ENCODE results near the gene WDR1. TPM values are rescaled to one million over a fixed set of nuclear protein-coding genes. Genes with fewer than 3 reads are reported as not detected.

Gene WDR1
- total and polyA plus RNA-seq, 8 donors, result 30.0 to 102 (median 57.7) TPM

DNA sequence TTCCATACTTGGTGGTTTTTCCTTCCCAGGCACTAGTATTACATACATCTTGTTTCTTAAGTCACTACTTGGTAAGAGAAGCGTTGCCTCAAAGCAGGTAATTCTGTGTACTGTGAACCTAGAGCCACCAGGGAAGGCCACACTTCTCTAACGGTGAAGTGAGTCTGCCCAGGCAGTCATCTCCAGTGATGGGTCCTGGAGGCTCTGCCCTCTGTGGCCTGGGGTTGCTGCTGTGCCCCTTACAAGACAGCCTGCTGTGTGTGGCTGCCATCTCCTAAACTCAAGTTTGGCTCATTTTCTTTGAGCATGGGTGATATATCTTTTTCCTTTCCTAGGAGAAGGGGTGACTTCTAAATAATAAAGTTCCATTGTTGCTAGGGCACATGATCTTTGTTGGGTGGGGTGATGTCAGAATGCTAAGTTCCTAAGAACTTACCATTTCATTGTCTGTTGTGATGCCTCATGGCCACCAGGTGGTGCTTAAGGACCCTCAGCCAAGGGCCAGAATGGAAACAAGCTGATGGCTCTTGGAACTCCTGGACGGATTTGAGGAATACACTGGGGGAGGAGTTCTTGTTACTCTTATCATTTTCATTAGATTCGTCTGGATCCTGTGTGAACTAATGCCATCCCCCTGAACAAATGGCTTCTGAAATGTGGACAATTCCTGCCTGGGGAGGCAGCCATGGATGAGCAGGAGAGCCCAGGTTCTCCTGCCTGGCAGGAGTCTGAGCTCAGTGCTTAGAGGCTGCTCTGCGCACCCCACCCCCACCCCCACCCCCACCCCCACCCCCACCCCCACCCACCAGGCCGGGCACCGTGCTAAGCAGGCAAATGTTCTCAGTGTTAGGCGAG, 41.1 kb upstream of the WDR1 start:
- intact Hi-C loops (cut with DNase I), result loop anchor here in 2 of 3 donors (5.0 to 10.0 kb wide), 3 partner anchors 240 to 387 kb away; no protein-coding TSS in a partner anchor
- ATAC-seq (peak; percentile 55 to 89 (median 80)), DNase-seq (peak in 4 of 6 donors; percentile 25 to 59 (median 34)), FAIRE-seq (no peak)
- Histone ChIP-seq H3K36me3 (no peaks in the 10 kb centered on the region), H3K27me3 (no peaks in the 10 kb centered on the region), H3K9me3 (no peaks in the 10 kb centered on the region), H3K4me3 (no peak overlapping the region), H3K27ac (no peak overlapping the region), H3K4me1 (peaks cover 0 to 4% (median 0%) of the 10 kb centered on the region in 3 donors)
- TF ChIP-seq, protein P1, sequence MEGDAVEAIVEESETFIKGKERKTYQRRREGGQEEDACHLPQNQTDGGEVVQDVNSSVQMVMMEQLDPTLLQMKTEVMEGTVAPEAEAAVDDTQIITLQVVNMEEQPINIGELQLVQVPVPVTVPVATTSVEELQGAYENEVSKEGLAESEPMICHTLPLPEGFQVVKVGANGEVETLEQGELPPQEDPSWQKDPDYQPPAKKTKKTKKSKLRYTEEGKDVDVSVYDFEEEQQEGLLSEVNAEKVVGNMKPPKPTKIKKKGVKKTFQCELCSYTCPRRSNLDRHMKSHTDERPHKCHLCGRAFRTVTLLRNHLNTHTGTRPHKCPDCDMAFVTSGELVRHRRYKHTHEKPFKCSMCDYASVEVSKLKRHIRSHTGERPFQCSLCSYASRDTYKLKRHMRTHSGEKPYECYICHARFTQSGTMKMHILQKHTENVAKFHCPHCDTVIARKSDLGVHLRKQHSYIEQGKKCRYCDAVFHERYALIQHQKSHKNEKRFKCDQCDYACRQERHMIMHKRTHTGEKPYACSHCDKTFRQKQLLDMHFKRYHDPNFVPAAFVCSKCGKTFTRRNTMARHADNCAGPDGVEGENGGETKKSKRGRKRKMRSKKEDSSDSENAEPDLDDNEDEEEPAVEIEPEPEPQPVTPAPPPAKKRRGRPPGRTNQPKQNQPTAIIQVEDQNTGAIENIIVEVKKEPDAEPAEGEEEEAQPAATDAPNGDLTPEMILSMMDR (IDR thresholded peaks at IDR 0.05), result peak; percentile 61 to 77 (median 65)
- 16 to 19% methylated on average over 8 of the region's 8 CpGs for WGBS, 2 donors

DNA sequence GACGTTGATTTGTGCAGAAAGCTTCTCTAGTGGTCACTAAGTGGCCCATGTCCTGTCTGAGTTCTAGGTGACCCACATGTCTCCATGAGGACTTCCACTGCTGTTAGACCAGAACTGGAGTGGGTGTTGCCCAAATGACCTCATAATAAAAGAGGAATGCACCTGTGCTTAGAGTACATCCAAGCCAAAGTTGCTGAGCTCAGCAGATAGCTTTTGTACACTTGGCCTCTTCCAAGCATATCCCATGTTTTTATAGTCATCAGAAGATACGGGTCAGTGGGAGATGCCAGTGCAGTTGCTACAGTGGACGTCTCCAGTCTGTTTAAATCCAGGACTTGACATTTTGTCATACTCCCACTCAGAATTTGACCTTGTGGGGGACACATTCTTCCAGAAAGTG, 37.6 kb upstream of the WDR1 start:
- intact Hi-C loops (cut with DNase I), result loop anchor here in 1 of 3 donors (10.0 kb wide), 1 partner anchor 391 kb away; no protein-coding TSS in a partner anchor
- no peak for FAIRE-seq
- TF ChIP-seq, protein P1 (IDR thresholded peaks at IDR 0.05), result no peak
- no peaks in the 10 kb centered on the region for H3K4me1 ChIP-seq
- H3K27me3 ChIP-seq, result no peaks in the 10 kb centered on the region
- H3K9me3 ChIP-seq, result no peaks in the 10 kb centered on the region
- H3K36me3 ChIP-seq, result no peaks in the 10 kb centered on the region
- DNase-seq, result no peak
- no peak overlapping the region for H3K27ac ChIP-seq
- H3K4me3 ChIP-seq, result no peak overlapping the region
- ATAC-seq, result no peak
- 55 to 62% methylated on average over 3 of the region's 3 CpGs for WGBS, 2 donors

DNA sequence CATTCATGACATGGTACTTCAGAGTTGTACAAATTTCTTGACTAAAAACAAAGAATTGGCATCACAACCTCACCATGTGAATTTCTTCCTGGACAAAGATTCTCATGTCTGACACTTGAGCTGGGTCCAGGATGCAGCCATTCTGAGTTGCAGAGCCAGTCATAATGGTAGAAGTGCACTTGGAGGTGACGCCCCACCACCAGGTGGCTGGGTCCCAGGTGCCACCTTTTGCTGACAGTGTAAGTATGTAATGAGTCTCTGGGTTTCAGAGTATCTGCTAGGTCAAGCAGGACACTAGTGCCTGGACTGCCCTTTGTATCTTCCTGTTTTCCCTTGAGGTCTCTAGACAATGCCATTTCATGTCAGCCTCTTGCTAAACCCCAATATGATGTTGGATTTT, 36.6 kb upstream of the WDR1 start:
- no peak for ATAC-seq
- FAIRE-seq, result no peak
- Histone ChIP-seq H3K27me3 (no peaks in the 10 kb centered on the region), H3K9me3 (no peaks in the 10 kb centered on the region), H3K4me3 (no peak overlapping the region), H3K36me3 (no peaks in the 10 kb centered on the region), H3K27ac (no peak overlapping the region), H3K4me1 (no peaks in the 10 kb centered on the region)
- WGBS, 2 donors, result 72 to 85% methylated on average over 1 of the region's 1 CpG
- intact Hi-C loops (cut with DNase I), result loop anchor here in 1 of 3 donors (10.0 kb wide), 1 partner anchor 392 kb away; no protein-coding TSS in a partner anchor
- DNase-seq, result no peak
- TF ChIP-seq, protein P1 (IDR thresholded peaks at IDR 0.05), result no peak

DNA sequence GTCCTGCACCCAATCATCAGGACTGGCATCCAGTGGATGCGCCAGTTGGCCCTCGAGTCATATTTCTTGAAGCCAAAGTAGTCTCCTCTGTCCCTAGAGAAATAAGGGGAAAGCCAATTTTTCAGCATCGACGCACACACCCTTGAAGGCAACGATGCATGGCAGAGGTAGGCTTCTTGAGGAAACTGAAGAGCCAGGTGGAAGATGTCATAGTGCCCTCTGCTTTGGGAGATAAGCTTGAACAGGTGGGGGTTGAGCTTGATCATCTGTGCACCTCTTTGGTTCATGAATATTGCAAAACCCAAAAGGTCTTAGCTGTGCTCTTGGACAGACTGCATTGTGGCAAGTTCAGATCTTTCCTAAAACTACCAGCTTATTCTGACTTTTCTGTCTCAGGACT, 34.6 kb upstream of the WDR1 start:
- ATAC-seq (no peak), FAIRE-seq (no peak), DNase-seq (no peak)
- Histone ChIP-seq H3K27me3 (no peaks in the 10 kb centered on the region), H3K9me3 (no peaks in the 10 kb centered on the region), H3K27ac (no peak overlapping the region), H3K36me3 (no peaks in the 10 kb centered on the region), H3K4me3 (no peak overlapping the region), H3K4me1 (no peaks in the 10 kb centered on the region)
- intact Hi-C loops (cut with DNase I), result loop anchor here in 1 of 3 donors (10.0 kb wide), 1 partner anchor 394 kb away; no protein-coding TSS in a partner anchor
- 84 to 96% methylated on average over 5 of the region's 5 CpGs for WGBS, 2 donors
- TF ChIP-seq, protein P1 (IDR thresholded peaks at IDR 0.05), result no peak

DNA sequence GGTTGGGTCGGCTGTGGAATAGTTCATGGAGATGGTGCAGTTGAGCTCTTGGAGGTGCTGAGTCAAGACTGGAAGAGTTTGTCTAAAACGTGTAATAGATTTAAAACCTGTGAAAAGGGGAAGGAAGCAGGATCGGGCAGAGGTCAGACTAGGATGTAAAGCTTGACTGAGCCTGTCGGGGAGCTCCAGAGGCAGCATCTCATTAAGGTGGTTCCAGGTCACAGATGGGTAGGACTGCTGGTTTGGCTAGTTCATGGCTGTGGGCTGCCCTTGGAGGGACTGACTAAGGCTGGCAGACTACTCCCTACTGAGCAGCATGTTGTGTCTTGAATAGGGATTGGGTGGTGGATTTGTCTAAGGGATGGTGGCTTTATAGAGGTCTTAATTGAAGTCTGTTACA, 28.4 kb upstream of the WDR1 start:
- no peak for DNase-seq
- intact Hi-C loops (cut with DNase I), result no loop called here
- no peaks in the 10 kb centered on the region for H3K36me3 ChIP-seq
- TF ChIP-seq, protein P1 (IDR thresholded peaks at IDR 0.05), result no peak
- H3K27me3 ChIP-seq, result peaks cover 0 to 7% (median 0%) of the 10 kb centered on the region in 4 donors
- no peak for ATAC-seq
- no peak overlapping the region for H3K4me3 ChIP-seq
- no peak for FAIRE-seq
- no peaks in the 10 kb centered on the region for H3K4me1 ChIP-seq
- no peaks in the 10 kb centered on the region for H3K9me3 ChIP-seq
- 59 to 67% methylated on average over 4 of the region's 4 CpGs for WGBS, 2 donors
- no peak overlapping the region for H3K27ac ChIP-seq
